Fibroblast of pulmonary artery (primary cell): ENCODE measurements around the gene KIAA0232.
"Not testable (repeated sequence)": the region's sequence is repeated elsewhere in the genome, so short reads cannot be mapped to it uniquely, and the experiment has no call there.

Experiments
- DNase-seq: peaks from one replicate; pipeline ENCODE4 v3.0.0-alpha.2; 2010; ENCODE audit warnings: low read depth
- H3K4me3 ChIP-seq: replicated peaks from 2 replicates; pipeline ENCODE4 v1.5.1; 2011; ENCODE audit warnings: low read depth, mild to moderate bottlenecking, control low read depth, low read length, moderate library complexity
- TF ChIP-seq, protein P1 (sequence below): IDR thresholded peaks from 2 replicates; pipeline ENCODE4 v1.5.1; 2011; ENCODE audit warnings: mild to moderate bottlenecking, control low read depth, low read length, inconsistent platforms; ENCODE audit errors: missing control alignments

The KIAA0232 gene

DNA sequence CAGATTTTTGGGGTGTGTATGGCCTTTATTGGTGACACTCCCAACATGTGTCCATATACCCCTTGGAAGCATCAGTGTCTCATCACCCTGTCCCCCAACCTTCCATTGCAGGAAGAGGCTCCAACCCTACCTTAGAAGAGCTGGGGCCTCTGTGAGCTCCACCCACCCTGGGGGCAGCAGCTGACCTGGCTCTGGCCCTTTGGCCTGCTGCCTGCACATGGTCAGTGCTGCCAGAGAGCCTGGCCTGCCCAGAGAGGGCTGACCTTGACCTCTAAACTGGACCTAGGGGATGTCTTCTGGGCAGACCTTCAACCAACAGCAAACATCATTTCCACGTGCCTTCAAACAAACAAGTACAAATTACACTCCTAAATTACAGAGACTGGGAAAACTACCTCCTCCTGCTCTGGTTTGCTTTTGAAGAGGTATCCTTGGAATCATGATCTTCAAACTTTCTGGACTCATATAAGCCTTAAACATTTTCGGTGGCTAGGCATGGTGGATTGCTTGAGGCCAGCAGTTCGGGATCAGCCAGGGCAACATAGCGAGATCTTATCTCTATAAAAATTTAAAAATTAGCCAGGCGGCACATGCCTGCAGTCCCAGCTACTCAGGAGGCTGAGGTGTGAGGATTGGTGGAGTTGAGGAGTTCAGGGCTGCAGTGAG, 27.3 kb upstream of the KIAA0232 start:
- H3K4me3 ChIP-seq, result no peak overlapping the region
- DNase-seq, result no peak
- TF ChIP-seq, protein P1, sequence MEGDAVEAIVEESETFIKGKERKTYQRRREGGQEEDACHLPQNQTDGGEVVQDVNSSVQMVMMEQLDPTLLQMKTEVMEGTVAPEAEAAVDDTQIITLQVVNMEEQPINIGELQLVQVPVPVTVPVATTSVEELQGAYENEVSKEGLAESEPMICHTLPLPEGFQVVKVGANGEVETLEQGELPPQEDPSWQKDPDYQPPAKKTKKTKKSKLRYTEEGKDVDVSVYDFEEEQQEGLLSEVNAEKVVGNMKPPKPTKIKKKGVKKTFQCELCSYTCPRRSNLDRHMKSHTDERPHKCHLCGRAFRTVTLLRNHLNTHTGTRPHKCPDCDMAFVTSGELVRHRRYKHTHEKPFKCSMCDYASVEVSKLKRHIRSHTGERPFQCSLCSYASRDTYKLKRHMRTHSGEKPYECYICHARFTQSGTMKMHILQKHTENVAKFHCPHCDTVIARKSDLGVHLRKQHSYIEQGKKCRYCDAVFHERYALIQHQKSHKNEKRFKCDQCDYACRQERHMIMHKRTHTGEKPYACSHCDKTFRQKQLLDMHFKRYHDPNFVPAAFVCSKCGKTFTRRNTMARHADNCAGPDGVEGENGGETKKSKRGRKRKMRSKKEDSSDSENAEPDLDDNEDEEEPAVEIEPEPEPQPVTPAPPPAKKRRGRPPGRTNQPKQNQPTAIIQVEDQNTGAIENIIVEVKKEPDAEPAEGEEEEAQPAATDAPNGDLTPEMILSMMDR, result no peak

DNA sequence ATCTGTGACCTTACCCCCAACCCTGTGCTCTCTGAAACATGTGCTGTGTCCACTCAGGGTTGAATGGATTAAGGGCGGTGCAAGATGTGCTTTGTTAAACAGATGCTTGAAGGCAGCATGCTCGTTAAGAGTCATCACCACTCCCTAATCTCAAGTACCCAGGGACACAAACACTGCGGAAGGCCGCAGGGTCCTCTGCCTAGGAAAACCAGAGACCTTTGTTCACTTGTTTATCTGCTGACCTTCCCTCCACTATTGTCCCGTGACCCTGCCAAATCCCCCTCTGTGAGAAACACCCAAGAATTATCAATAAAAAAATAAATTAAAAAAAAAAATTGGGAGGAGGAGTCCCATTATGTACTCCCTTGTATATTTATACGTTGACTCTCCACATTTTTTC, 26.2 kb upstream of the KIAA0232 start:
- H3K4me3 ChIP-seq, DNase-seq: not testable (repeated sequence)

DNA sequence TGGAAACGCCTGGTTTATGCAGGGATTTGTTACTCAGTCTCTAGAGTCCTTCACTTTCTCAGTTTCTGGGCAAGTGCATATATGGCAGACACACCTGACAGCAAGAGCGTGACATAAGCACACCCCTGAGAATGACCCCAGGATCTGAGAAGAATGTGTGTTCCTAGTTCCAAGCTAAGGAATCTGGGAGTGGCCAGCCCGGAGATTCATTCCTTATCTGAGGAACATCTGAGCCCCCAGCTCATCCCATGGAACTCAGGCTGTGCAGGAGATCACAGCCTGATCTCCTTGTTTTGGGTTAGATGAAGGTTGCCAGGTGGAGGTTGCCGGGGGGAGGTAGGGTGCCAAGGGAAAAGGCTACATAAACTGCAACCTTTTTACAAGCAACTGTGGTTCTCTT, 23.8 kb upstream of the KIAA0232 start:
- no peak overlapping the region for H3K4me3 ChIP-seq
- TF ChIP-seq, protein P1, result no peak
- no peak for DNase-seq

DNA sequence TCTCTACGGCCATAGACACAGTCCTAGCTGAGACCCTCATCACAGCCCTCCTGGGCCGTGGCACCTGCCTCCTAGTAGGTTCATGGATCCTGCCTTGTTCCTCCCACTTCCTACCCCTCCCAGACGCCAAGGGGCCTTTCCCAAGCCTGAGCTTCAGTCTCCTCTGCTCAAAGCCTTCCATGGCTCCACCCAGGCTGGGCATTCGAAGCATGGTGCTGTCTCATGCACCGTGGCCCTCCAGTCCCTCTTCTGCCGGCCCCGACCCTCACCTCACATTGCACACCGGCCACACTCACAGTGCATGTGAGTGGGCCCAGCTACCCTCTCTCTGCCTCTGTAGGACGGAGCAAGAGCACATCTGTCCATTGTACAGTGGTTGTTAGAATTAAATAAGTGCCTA, 21.7 kb upstream of the KIAA0232 start:
- DNase-seq, result no peak
- H3K4me3 ChIP-seq, result no peak overlapping the region
- TF ChIP-seq, protein P1, result no peak

DNA sequence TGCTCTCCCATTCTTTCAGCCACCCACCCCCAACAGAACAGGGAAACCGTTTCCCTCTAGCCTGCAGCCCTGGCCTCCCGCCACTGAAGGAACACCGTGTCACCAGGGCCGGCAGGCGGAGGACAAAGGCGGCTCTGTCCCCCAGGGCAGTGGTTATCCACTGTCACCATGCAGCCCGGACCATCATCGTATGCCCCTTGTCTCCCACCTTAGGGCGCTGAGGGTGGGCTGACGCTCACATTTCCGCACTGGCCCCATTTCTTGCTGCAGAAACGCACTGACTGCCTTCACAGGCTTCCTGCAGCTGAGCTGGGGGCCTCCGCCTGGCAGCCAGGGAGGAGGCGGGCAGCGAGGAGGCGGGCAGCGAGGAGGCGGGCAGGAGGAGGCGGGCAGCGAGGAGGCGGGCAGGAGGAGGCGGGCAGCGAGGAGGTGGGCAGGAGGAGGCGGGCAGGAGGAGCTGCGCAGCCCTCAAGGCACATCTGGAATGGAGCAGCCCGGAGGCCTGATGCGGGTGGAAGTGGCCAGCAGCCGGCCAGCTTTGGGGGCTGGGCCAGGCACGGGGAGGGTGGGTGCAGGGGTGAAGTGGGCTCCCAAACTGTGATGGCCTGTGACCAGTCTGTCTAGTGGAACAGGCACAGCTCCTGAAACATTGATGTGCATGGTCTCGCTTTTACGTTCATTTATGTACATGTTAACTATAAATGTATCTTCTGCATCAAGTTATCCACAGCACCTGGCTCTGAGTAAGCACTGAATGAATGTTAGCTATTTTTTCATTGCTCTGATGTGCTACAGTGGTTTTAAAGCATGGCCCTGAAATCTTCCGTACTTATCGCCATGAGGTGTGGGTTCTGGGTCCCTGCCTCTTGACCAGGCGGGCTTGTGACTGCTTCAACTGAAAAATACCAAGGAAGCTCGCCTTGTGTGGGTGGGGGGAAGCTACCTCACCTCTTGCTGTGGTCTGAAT, 20.6 kb upstream of the KIAA0232 start:
- TF ChIP-seq, protein P1, result no peak
- no peak for DNase-seq
- H3K4me3 ChIP-seq, result no peak overlapping the region

DNA sequence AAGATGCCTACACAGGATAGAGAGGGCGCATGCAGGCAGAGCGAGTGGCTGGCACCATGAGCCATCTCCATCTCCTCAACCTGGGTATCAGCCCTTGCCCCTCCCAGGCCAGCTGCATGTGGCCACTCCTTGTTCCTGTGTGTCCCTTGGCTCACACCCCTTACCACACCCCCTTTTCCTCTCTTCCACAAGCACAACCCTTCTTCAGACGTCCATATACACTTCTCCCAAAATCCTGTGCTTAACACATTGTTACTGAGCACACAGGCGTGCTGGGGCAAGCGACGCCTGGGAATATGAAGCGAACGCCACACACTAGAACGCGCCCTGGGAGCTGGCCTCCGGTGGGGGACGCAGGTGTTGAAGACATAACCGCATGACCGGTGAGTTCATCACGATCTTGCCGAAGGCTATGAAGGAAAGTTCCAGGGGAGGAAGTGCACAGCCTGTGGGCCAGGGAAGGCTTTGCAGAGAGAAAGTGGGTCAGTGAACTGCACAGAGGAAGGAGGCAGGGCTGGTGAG, 19.1 kb upstream of the KIAA0232 start:
- H3K4me3 ChIP-seq, result no peak overlapping the region
- DNase-seq, result no peak
- TF ChIP-seq, protein P1, result no peak

DNA sequence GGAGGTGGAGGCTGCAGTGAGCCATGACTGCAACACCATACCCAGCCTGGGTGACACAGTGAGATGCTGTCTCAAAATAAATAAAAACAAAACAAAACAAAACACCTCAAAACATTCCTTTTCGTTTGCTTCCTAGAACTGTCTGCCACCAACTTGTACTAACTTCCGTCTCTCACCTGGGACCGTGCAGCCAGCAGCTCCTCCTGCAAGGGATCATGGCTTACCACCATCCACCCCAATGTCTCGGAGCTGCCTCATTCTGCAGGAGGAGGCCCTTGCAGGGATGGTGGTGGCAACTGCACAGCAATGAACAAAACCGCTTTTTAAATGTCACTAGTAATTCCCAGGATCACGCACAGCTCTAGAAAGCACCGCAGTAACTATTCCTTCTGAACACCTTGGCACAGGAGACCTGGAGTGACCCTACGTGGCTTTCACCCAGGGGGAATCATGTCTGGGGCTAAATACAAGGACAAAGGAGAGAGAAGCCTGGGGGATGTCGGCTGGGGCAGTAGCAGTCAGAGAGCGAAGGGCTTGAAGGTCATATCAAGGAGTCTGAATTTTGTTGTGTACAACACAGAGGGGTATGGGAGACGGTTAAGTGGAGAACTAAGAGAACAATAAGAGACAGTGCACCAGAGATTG, 17.4 kb upstream of the KIAA0232 start:
- H3K4me3 ChIP-seq, result no peak overlapping the region
- DNase-seq, result no peak
- TF ChIP-seq, protein P1, result no peak
